Heart right ventricle (tissue), 16 donors: ENCODE data around the gene CAMK2N2. TPM values are rescaled to one million over a fixed set of nuclear protein-coding genes. Genes with fewer than 3 reads are reported as not detected.

Experiments used
- ATAC-seq, 8 donors: fragments of 200-7000 bp; cut with Tn5 transposase; one replicate each; pipeline ENCODE4 v1.9.1; 2020; ENCODE audit warnings: mild to moderate bottlenecking in 8 of 8, moderate library complexity in 8 of 8, moderate number of reproducible peaks in 1 of 8
- DNase-seq, 2 donors: peaks; one replicate each; pipeline ENCODE4 v3.0.0-alpha.2; 2020
- H3K27ac ChIP-seq, 10 donors: fragments of 200-600 bp; sonication (generic) in 2 of 10; one replicate each; pipeline versions ENCODE4 v1.5.0 to v1.8.0; 2020 to 2022; ENCODE audit warnings: mild to moderate bottlenecking in 3 of 10
- H3K27me3 ChIP-seq, 7 donors: fragments of 200-600 bp; one replicate each; pipeline ENCODE4 v1.8.0; 2021 to 2022; ENCODE audit warnings: mild to moderate bottlenecking in 2 of 7
- H3K36me3 ChIP-seq, 9 donors: fragments of 200-600 bp; sonication (generic) in 1 of 9; one replicate each; pipeline versions ENCODE4 v1.5.0 to v1.8.0; 2020 to 2022; ENCODE audit warnings: mild to moderate bottlenecking in 2 of 9
- H3K4me1 ChIP-seq, 9 donors: fragments of 200-600 bp; sonication (generic) in 1 of 9; one replicate each; pipeline versions ENCODE4 v1.5.0 to v1.8.0; 2020 to 2022; ENCODE audit warnings: mild to moderate bottlenecking in 4 of 9
- H3K4me3 ChIP-seq, 10 donors: fragments of 200-600 bp; sonication (generic) in 2 of 10; one replicate each; pipeline versions ENCODE4 v1.5.0 to v1.8.0; 2020 to 2022; ENCODE audit warnings: mild to moderate bottlenecking in 7 of 10, moderate library complexity in 2 of 10
- H3K9me3 ChIP-seq, 11 donors: fragments of 200-600 bp in 10 of 11; sonication (generic) in 2 of 11; one replicate each; pipeline versions ENCODE4 v1.5.0 to v1.8.0; 2013 to 2022; ENCODE audit warnings: mild to moderate bottlenecking in 2 of 11, control low read depth in 1 of 11, moderate library complexity in 1 of 11
- WGBS, 2 donors: extraction: QIAGEN DNeasy Blood & Tissue Kit; methylation state at CpG; one replicate each; pipeline ENCODE4 v1.1.7; 2013; ENCODE audit warnings: inconsistent platforms in 1 of 2; 5-methylcytosine and 5-hydroxymethylcytosine counted together
- intact Hi-C, 10 donors: fragments of 100-400 bp; cut with DNase I; formaldehyde crosslinking; loops; one replicate each; pipeline versions ENCODE4 v1.11.1 to v1.14.2; 2022
- polyA plus RNA-seq, 2 donors: library from polyadenylated mRNA; stranded (reverse); fragments of 200-250 nt; gene quantifications; one replicate each; pipeline ENCODE4 v1.2.3, GENCODE V29; 2013
- total RNA-seq, 10 donors: library from RNA; stranded (reverse); fragmentation: NEBNext Ultra II Directional in 3 of 10; extraction: Animal tissue kit (Norgen Biotek cat#: 25700) in 3 of 10; gene quantifications; one replicate each; pipeline versions ENCODE4 v1.2.1 to v1.2.4, GENCODE V29; 2021 to 2023
- TF ChIP-seq, protein P1 (sequence below), 9 donors: fragments of 200-600 bp; sonication (generic) in 2 of 9; IDR thresholded peaks; one replicate each; pipeline versions ENCODE4 v1.5.0 to v1.8.0; 2021 to 2022; ENCODE audit warnings: antibody characterized with exemption in 9 of 9, mild to moderate bottlenecking in 5 of 9, moderate library complexity in 1 of 9
- donor health status: Arrhythmogenic right ventricular cardiomyopathy.
- donor health status: ischemic (EF 13 %, LVEDD 7.1; RV severe dilation, severe dysfunction).
- donor health status: healthy with polysubstance abuse.
- donor health status: DM: no; HTN: yes; CAD: no.
- donor health status: DM: no; HTN: no; CAD: no.
- donor health status: ischemic (EF 25% LVEDD 6.9; RV normal size, moderate dysfunction).
- donor health status: ischemic (EF 25% LVEDD 5.7; RV mildly dilated, moderate dysfunction).
- donor health status: healthy.
- donor health status: DM: yes; HTN: yes; CAD: no.
- donor health status: Ischemic cardiomyopathy.
- donor health status: ischemic (EF 35%, LVEDD 5.7; RV mildly dilated, moderate dysfunction).
- donor health status: nonischemic (EF 11% LVEDD 7.7; RV severe dilation, severe dysfunction).
- donor health status: DM: yes; HTN: yes; CAD: no.
- donor health status: PGD.
- donor health status: ischemic (EF 29% LVEDD 5.4; RV normal size, mild dysfunction).
- donor health status: nonischemic (EF 23%, LVEDD 6.1; RV moderate dilation, normal function).

CAMK2N2 gene
- total and polyA plus RNA-seq, 12 donors, result 0.12 to 0.30 (median 0.23) TPM; not detected in 8

DNA sequence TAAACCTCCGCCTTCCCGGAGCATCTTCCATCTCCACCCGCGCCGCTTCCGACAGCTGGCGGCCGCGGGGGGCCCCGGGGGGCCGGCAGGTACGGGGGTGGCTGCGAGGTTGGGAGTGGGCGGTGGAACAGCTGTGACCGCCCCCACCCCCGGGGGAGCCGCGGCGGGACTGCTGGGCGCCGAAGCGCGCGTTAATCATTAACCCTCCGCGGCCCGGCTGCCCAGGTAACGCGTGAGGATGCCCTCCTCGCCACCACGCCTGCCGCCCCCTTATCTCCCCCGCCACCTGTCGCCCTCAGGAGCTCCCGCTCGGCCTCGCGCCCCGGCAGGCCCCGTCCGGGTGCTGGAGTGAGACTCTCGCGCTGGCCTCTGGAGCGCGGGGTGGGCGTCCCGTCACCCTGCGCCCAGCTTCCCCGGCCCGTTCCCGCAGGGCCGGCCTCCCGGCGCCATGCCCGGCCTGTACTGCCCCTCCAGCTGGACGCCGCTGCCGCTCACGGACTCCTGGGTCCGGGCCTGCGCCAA is 31.2 kb downstream of the CAMK2N2 start:
- WGBS, 2 donors, result 0 to 1% methylated on average over 50 to 61 of the region's 61 CpGs
- intact Hi-C loops, result no loop called here
- DNase-seq (no peak), ATAC-seq (no peak)
- TF ChIP-seq, protein P1, sequence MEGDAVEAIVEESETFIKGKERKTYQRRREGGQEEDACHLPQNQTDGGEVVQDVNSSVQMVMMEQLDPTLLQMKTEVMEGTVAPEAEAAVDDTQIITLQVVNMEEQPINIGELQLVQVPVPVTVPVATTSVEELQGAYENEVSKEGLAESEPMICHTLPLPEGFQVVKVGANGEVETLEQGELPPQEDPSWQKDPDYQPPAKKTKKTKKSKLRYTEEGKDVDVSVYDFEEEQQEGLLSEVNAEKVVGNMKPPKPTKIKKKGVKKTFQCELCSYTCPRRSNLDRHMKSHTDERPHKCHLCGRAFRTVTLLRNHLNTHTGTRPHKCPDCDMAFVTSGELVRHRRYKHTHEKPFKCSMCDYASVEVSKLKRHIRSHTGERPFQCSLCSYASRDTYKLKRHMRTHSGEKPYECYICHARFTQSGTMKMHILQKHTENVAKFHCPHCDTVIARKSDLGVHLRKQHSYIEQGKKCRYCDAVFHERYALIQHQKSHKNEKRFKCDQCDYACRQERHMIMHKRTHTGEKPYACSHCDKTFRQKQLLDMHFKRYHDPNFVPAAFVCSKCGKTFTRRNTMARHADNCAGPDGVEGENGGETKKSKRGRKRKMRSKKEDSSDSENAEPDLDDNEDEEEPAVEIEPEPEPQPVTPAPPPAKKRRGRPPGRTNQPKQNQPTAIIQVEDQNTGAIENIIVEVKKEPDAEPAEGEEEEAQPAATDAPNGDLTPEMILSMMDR (IDR thresholded peaks at IDR 0.05), result no peak
- Histone ChIP-seq H3K9me3 (no peaks in the 10 kb centered on the region), H3K36me3 (no peaks in the 10 kb centered on the region), H3K27me3 (peaks cover 17 to 84% (median 52%) of the 10 kb centered on the region in 7 donors), H3K4me1 (peaks cover 0 to 20% (median 11%) of the 10 kb centered on the region in 9 donors), H3K27ac (no peak overlapping the region), H3K4me3 (peak overlapping the region; percentile 20 to 69 (median 54))

DNA sequence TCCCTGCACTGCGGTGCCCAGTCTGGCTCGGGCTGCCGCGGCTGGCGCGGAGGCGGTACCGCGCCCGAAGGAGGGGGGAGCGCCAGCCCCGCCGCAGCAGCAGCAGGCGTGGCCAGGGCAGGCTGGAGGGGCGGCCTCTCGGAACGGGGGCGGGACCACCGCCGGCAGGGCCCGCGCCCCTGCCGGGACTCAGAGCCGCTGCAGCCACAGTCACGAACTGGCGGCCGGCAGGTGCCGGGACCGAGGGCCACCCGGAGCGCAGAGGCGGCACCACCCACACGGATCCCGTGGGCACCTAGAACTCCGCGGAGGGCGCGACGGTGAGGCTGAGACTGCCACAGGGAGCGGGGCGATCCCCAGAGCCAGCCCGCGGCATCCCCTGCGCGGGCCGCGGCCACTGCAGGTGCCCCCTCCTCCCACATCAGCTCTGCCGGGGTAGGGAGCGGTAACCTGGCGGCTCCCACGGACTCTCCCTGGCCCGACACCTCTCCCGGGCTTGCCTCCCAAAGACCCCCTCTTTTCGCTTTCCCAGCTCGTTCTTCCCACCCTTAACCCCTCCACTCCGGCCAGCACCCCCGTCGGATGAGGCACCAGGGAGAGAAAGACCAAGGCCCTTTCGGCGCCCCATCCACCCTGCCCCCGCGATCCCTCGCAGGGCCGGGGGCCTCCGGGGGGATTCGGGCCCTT is 31.8 kb downstream of the CAMK2N2 start, which contains the start of gene VWA5B2:
TSS of gene VWA5B2 (plus strand) at position 192 of the 687 bp plus-strand sequence. CDS start 944 bp downstream, outside the sequence.
- H3K27me3 ChIP-seq, result peaks cover 17 to 90% (median 52%) of the 10 kb centered on the region in 7 donors
- intact Hi-C loops, result no loop called here
- 0 to 1% methylated on average over 53 to 66 of the region's 66 CpGs for WGBS, 2 donors

GRCh38 chr3:184228376-184229137 is 32.8 kb downstream of the CAMK2N2 start:
- TF ChIP-seq, protein P1 (IDR thresholded peaks at IDR 0.05), result no peak
- DNase-seq (no peak), ATAC-seq (no peak)
- H3K4me3 ChIP-seq, result peak overlapping the region in 7 of 10 donors; percentile 49 to 69 (median 57)
- intact Hi-C loops, result no loop called here
- no peaks in the 10 kb centered on the region for H3K36me3 ChIP-seq
- 35 to 40% methylated on average over 12 of the region's 12 CpGs for WGBS, 2 donors
- H3K27ac ChIP-seq, result no peak overlapping the region
- H3K27me3 ChIP-seq, result peaks cover 17 to 89% (median 51%) of the 10 kb centered on the region in 7 donors
- no peaks in the 10 kb centered on the region for H3K9me3 ChIP-seq
- H3K4me1 ChIP-seq, result peaks cover 0 to 20% (median 11%) of the 10 kb centered on the region in 9 donors

More for the DNA sequence above, 31.8 kb downstream of the CAMK2N2 start, which contains the start of gene VWA5B2:
- peak within 1 kb of the TSS; percentile 38 to 69 (median 54) for H3K4me3 ChIP-seq
- peak; percentile 36 to 67 for DNase-seq
- ATAC-seq, result peak; percentile 84 to 91 (median 87)
- no peak within 1 kb of the TSS for H3K27ac ChIP-seq
- H3K4me1 ChIP-seq, result peaks cover 0 to 20% (median 11%) of the 10 kb centered on the region in 9 donors
- TF ChIP-seq, protein P1 (IDR thresholded peaks at IDR 0.05), result peak in 8 of 9 donors; percentile 5 to 45 (median 29)
- H3K9me3 ChIP-seq, result no peaks in the 10 kb centered on the region
- no peaks in the 10 kb centered on the region for H3K36me3 ChIP-seq

- WGBS, 2 donors, result 59 to 61% methylated on average over 2 of the region's 2 CpGs
- TF ChIP-seq, protein P1 (IDR thresholded peaks at IDR 0.05), result peak; percentile 47 to 85 (median 73)
- intact Hi-C loops, result no loop called here
- DNase-seq (no peak), ATAC-seq (peak in 1 of 8 donors; percentile 31)
- H3K27me3 ChIP-seq, result peaks cover 17 to 78% (median 41%) of the 10 kb centered on the region in 7 donors
- H3K4me1 ChIP-seq, result peaks cover 0 to 20% (median 11%) of the 10 kb centered on the region in 9 donors
- no peak overlapping the region for H3K4me3 ChIP-seq
- no peak overlapping the region for H3K27ac ChIP-seq
- no peaks in the 10 kb centered on the region for H3K9me3 ChIP-seq
- no peaks in the 10 kb centered on the region for H3K36me3 ChIP-seq
Observed at GRCh38 chr3:184227481-184227935, 33.8 kb downstream of the CAMK2N2 start.
